IMR-90 (cell line): ENCODE measurements around the gene U2AF1.
"Not testable (repeated sequence)": the region's sequence is repeated elsewhere in the genome, so short reads cannot be mapped to it uniquely, and the experiment has no call there.

Experiments
- BHLHE40 ChIP-seq: fragments of 150-350 bp; IDR thresholded peaks from 2 replicates; pipeline ENCODE4 v1.6.1; 2016; ENCODE audit warnings: mild to moderate bottlenecking, low read depth, low read length
- CEBPB ChIP-seq: IDR thresholded peaks from 2 replicates; pipeline ENCODE4 v1.6.1; 2012; ENCODE audit warnings: low read depth, low read length, improper control_type of control experiment
- CHD1 ChIP-seq: IDR thresholded peaks from 2 replicates; pipeline ENCODE4 v1.6.1; 2012; ENCODE audit warnings: low read depth, low read length, improper control_type of control experiment
- CTCF ChIP-seq: conservative IDR thresholded peaks from 2 replicates; pipeline ENCODE4 v1.5.1; 2012; ENCODE audit warnings: mild to moderate bottlenecking, low read depth, low read length, improper control_type of control experiment
- ELK1 ChIP-seq: fragments of 150-350 bp; IDR thresholded peaks from 2 replicates; pipeline ENCODE4 v1.6.1; 2016; ENCODE audit warnings: low read depth, mild to moderate bottlenecking, low read length, moderate library complexity, borderline replicate concordance
- FOS ChIP-seq: fragments of 150-350 bp; IDR thresholded peaks from 2 replicates; pipeline ENCODE4 v1.6.1; 2016; ENCODE audit warnings: low read depth, low read length
- MAZ ChIP-seq: IDR thresholded peaks from 2 replicates; pipeline ENCODE4 v1.6.1; 2012; ENCODE audit warnings: low read depth, mild to moderate bottlenecking, low read length, improper control_type of control experiment, moderate library complexity, borderline replicate concordance
- MXI1 ChIP-seq: IDR thresholded peaks from 2 replicates; pipeline ENCODE4 v1.6.1; 2012; ENCODE audit warnings: low read depth, mild to moderate bottlenecking, low read length, moderate library complexity, borderline replicate concordance
- NFE2L2 ChIP-seq: fragments of 150-350 bp; IDR thresholded peaks from 2 replicates; pipeline ENCODE4 v1.6.1; 2016; ENCODE audit warnings: low read depth, mild to moderate bottlenecking, low read length
- POLR2A ChIP-seq: IDR thresholded peaks from 2 replicates; pipeline ENCODE4 v1.6.1; 2012; ENCODE audit warnings: mild to moderate bottlenecking, low read depth, low read length
- RAD21 ChIP-seq: IDR thresholded peaks from 2 replicates; pipeline ENCODE4 v1.6.1; 2012; ENCODE audit warnings: low read length, improper control_type of control experiment
- RCOR1 ChIP-seq: IDR thresholded peaks from 2 replicates; pipeline ENCODE4 v1.6.1; 2012; ENCODE audit warnings: mild to moderate bottlenecking, low read length, improper control_type of control experiment; ENCODE audit not compliant: insufficient replicate concordance
- RFX5 ChIP-seq: IDR thresholded peaks from 2 replicates; pipeline ENCODE4 v1.8.0; 2012; ENCODE audit warnings: low read depth, mild to moderate bottlenecking, low read length, moderate library complexity
- USF2 ChIP-seq: fragments of 150-350 bp; IDR thresholded peaks from 2 replicates; pipeline ENCODE4 v1.6.1; 2017; ENCODE audit warnings: mild to moderate bottlenecking, antibody characterized with exemption, low read length, low read depth

GRCh38 chr21:43138944-43139343 is 31.6 kb upstream of the U2AF1 start:
- not testable (repeated sequence) for TF ChIP-seq CTCF, BHLHE40, POLR2A, RAD21, CEBPB, NFE2L2, FOS, USF2, MXI1, ELK1, RCOR1, MAZ, RFX5, CHD1
